NCI-H524 treated with DMSO at 0.1 percent for 48 hours (cell line): Measurements from ENCODE around the gene AIDA.
"Not testable (repeated sequence)": the region's sequence is repeated elsewhere in the genome, so short reads cannot be mapped to it uniquely, and the experiment has no call there.

Source experiments
- DNase-seq: peaks from one replicate; lab custom pipeline; 2025; lab: John Stamatoyannopoulos, UW

AIDA gene, protein sequence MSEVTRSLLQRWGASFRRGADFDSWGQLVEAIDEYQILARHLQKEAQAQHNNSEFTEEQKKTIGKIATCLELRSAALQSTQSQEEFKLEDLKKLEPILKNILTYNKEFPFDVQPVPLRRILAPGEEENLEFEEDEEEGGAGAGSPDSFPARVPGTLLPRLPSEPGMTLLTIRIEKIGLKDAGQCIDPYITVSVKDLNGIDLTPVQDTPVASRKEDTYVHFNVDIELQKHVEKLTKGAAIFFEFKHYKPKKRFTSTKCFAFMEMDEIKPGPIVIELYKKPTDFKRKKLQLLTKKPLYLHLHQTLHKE

DNA sequence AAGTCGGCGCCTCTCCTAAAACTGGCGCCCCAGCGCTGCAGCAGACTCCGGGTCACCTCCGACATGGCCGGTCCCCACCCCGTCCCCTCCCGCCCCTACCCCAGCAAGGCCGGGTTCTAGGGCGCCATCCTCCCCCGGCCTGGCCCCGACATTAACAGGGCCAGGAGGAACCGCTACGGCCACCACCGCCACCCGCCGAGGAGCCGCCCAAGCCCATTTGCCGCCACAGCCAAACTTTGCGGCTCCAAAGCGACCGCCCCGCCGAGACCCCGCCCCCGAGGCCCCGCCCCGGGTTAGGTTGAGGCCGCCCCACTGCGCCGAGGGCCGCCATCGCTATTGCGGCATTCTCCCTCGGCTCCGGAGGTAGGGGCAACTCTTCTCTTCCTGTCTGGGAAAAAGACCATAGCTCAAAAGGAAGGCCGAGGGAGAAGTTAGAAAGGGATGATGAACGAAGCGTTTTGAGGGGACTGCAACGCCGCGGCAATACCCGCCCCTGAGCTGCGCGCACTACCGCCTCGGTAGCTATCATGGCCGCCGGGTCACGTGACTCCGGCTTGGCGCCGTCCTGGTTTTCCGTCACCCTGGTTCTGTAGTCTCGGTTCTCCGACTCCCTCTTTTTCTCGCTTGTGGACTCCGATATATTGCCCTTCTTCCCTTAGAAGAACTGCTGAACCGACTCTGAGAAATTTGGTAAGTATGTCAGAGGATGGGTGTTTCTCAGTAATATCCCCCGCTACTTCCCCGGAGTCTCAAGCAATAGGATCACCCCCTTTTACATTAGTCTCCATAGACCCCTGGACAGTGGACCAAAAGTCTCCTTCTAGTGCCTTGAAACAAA, at the start of gene AIDA, which contains the start of gene BROX:
Gene AIDA (minus strand): TSS at position 239 of the 838 bp plus-strand sequence. CDS start 174 bp downstream, at position 65.
Gene BROX (plus strand): TSS at position 312 of the 838 bp plus-strand sequence. CDS start 3,136 bp downstream, outside the sequence.
- peak; percentile 17 for DNase-seq

DNA sequence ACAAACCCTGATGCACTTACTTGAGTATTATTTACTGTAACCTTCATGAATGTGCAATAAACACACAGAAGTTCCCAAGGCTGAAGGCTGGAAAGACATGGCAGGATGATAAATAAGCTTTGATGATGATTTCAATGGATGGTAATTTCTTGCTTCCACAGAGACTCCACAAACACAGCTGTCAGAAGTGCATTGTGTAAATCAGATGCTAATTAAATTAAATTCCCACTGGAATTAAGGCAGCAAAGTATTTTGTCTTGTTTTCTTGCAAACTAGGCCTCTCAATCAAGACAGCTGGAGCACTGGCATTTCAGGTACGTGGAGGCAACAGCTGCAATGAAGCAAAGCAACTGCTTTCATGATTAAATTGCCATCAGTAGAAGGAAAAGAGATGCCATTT, 48.8 kb upstream of the AIDA start:
- DNase-seq = no peak

DNA sequence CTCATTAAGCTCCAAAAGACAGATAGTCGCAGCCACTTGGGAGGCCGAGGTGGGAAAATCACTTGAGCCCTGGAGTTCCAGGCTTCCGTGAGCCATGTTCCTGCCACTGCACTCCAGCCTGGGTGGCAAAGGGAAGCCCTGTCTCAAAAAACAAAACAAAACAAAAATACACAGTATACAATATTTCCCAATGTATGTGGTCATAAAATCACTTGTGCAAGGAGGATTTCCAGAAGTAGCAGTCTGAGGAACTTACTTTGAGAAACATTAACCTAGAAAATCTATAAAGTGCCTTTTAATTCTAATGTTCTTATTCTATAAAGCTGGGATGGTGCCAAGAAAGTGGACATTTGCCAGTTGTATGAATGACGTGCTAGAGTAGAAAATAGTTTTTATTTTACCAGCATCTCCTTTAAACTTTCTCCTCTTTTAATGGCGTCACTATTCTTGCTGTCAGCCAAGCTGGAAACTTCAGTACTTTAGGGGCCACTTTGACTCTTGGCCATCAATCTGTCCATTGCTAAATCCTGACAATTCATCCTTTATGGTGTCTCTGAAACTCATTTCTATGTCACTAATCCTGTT, 47.3 kb upstream of the AIDA start:
- no peak for DNase-seq

DNA sequence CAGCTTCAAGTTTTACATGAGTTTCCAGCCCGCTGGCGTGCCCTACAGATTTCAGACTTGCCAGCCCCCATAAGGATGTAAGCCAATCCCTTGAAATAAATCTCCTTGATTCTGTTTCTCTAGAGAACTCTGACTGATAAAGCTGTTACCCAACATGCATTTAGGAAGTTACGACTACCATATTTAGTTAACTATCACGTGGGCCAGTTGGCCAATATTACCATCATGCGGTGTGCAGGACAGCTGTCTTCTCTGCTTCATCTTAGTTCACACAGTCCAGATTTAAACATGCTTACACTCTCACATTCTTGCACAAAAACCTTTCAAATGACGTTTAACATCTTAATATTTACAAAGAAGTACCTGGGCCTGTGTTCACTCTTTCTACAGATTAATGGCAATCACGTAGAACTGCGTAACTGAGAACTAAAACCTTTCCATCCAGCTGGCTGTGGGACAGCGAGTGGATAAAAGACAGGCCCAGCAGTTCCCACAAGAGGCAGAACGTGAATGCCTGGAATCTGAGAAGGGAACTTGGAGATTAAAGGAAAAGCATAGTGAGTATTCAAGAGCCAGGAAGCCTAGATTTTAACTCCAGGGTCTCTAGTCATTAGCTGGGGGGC, 45.5 kb upstream of the AIDA start:
- DNase-seq = no peak

DNA sequence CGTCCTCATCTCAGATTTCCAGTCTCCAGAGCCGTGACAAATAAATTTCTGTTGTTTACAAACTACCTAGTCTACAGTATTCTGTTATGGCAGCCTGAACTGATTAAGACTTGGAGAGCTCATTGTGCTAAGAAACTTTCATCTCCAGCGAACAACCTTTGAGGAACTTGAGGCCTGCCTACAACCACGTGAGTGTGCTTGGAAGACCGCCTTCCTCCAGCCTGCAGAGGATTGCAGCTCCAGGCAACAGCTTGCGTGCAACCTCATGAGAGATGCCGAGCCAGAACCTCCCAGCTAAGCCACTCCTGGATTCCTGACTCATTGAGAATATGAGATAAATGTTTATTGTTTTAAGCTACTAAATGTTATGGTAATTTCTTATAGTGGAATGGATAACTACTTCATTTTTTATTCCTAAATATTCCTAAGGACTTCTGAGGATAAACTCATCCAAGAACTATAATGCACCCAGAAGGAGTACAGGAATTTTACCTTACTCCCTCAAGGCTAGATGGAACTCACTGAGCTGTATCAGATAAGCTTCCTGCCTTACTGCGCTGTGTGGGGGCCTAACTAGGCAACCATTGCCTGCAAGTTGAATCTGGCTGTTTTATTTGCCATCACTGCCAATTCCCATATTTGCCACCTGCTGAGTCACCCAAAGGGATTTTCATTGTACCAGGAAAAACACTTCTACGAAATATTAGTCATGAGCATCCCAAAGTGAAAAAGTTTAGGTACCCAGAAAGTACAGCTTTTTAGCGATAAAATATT, 42.3 kb upstream of the AIDA start:
- no peak for DNase-seq

DNA sequence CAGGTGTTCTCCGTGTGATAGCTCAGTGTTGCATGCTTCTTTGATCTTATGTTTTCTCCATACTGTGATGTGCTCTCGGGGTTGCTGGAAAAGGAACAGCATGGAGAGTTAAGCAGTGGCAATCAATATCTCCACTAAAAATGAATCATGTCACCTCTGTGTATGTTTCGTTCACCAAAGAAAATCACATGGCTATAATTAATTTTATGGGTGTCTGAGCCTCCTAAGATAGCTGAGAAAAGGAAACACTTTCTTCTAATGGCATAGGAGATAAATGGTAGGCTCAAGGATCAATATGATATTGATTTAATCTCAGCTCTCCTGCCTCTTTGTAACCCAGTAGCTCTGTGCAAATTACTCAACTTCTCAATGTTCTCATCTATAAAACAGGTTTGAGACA, 39.0 kb upstream of the AIDA start:
- DNase-seq = no peak

DNA sequence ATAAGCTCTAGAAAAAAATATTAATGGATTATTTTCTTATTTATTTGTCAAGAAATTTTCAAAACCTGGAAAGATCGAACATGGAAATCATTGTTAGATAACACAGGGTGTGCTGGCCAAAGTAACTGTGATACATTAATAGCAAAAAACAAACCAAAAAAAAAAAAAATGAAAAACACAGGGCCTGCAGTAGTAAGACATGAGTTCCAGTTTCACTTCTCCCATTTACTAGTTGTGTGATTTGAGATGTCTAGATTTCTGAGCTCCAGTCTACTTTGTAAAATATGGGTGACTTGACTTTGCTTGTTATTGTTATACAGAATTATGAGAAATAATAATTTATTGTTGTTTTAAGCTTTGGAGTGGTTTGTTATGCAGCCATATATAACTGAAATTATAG, 38.4 kb upstream of the AIDA start:
- no peak for DNase-seq

DNA sequence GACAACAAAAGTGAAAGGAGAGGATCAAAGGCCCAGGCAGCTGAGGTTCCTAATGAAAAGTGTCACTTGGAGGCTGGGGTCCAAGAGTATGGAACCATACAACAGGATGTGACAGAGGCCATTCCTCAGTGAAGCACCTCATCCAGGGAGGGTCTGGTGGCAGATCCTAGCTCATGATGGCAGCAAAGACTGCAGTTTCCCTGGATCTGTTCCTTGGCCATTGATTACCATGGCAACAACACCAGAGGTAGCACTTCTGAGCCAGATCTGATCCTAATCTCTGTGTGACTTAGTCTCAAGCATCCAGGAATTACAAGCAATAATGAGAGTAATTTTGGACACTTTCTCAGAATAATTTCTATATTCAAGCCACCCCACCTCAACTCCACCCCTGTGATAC, 37.6 kb upstream of the AIDA start:
- no peak for DNase-seq

DNA sequence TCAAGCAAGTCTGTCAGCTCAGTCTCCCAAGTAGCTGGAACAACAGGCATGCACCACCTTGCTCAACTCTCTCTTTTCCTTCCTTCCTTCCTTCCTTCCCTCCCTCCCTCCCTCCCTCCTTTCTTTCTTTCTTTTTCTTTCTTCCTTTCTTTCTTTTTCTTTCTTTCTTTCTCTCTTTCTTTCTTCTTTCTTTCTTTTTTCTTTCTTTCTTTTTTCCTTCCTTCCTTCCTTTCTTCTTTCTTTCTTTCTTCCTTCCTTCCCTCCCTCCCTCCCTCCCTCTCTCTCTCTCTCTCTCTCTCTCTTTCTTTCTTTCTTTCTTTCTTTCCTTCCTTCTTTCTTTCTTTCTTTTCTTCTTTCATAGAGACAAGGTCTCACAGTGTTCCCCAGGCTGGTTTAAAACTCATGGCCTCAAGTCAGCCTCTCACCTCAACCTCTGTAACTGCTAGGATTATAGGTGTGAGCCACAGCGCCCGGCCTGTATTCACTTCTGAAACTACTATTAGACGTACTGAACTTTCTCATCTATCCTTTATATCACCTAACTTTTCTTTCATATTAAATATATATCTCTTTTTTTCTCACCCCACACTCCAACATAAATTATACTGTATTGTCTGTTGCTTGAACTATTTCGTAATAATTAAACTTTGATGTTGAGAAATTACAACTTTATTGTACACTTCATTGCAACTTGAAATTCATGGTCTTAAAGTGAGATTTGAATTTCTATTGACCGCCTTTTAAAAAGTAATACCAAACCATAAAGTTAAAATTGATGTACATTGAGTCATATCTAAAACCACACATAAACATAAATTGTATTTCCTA, 29.6 kb upstream of the AIDA start:
- DNase-seq = not testable (repeated sequence)

DNA sequence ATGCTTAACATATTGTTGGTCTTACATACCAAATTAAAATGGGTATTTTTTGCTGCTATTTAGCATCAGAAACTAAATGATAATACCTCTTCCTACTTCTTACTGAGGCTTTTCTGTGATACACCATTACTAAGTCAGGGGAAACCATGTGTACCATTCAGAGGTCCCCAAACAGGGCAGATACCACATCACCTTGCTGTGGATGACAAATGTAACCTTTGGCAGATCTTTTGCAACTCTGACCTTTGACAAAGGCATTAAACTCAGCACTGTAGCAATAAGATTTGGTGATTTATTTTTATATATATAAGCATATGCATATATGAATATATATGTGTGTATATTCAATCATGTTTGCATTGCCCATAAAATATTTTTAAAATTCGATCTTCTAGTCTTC, 27.6 kb upstream of the AIDA start:
- DNase-seq = no peak

DNA sequence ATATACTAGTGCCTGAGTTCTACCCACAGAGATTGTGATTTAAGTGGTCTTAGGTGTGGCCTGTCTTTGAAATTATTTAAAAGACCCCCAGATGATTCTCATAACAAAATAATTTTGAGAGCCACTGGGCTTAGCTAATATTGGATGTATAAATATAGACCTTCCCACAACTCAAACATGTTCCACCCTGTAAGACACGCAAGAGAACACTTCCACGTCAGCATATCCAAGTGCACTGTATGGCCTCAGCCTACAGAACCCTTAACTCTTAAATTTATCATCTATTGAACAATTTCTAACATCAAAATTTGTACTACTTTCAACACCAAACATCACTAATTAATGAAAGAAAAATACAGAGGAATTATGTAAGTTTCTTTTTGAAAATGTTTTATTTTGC, 27.2 kb upstream of the AIDA start:
- DNase-seq = no peak

DNA sequence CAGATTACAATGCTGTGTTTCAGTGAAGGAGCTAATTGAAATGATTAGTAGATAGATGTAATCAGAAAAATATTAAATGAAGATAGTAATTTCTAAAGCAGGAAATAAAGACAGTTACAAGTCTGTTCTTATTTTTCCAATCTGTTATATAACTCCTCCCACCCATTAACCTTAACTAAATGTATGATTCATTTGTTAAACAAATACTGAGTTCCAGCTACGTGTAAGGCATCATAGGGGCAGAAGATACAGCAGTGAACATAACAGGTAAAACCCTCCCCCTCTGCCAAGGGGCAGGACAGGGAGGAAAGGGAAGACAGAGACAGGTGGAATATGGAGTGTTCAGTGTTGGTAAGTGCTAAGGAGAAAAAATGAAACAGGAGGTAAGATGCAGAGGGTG, 24.7 kb upstream of the AIDA start, which contains the start of gene FAM177B:
Gene FAM177B (plus strand): TSS at position 231 of the 400 bp plus-strand sequence. CDS start 9,344 bp downstream, outside the sequence.
- DNase-seq = no peak

DNA sequence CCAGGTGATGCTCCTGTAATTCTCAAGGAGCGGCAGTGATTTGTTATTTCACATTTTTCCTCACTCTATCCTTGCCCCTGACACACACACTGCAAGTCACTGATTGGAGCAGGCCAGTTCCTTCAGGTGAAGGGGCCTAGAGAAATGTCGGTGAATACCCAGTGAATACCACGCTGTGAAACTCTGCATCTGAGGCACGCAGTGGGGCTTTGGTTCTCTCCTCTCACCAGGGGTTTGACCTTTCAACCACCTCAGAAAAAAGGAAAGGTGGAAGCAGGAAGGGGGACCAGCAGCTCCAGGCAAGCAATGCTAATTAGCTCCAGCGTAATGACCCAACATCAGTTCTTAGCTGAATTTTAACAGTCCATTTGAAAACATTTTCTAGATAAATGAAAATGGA, 24.2 kb upstream of the AIDA start:
- no peak for DNase-seq

DNA sequence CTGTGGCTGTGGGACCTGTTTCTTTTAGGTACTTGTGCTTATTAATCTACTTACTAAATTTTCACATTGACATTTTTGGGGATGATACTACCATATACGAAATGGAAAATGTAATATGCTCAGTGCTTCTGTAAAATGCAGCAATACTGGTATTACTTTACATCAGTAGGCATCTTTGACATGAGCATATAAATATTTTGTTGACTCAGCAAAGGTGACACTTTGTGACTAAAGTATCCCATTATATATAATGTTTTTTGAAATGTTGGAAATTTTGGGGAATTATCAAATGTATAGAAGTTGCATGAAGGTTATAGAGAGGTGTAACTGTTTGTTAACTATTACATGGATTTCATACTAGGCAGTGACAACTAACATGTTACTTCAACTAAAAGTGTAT, 22.4 kb upstream of the AIDA start:
- DNase-seq = no peak

DNA sequence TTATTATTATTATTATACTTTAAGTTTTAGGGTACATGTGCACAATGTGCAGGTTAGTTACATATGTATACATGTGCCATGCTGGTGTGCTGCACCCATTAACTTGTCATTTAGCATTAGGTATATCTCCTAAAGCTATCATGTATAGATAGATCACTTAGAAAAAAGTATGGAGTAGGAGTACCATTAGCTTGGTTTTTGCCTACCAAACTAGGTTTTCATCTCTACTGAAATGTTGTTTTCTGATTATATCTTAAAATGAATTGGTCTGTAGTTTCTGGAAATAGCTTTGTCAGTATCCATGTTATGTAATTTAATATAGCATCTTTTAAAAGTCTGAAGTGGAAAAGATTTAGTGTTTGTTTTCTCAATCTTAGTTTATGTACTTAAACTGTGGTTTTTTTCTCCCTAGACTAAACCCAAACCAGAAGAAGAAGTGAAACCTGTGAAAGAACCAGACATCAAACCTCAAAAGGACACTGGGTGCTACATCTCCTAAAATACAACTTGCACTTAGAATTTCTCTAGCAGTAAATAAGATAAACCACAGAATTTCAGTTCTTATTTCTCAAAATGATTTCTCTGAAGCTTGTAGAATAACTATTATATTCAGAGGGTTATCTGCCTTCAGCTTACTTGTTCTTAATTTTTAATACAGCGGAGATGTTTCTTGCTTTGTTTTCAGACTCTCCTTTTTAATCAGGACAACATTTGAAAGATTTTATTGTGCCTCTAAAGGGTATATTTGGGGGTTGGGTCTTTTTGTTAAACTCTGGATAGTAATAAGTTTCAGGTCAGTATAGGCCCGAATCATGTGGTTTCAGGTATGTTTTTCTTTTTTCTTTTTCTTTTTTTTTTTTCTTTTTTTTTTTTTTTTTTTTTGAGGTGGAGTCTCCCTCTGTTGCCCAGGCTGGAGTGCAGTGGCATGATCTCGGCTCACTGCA, 20.2 kb upstream of the AIDA start:
- DNase-seq = no peak

DNA sequence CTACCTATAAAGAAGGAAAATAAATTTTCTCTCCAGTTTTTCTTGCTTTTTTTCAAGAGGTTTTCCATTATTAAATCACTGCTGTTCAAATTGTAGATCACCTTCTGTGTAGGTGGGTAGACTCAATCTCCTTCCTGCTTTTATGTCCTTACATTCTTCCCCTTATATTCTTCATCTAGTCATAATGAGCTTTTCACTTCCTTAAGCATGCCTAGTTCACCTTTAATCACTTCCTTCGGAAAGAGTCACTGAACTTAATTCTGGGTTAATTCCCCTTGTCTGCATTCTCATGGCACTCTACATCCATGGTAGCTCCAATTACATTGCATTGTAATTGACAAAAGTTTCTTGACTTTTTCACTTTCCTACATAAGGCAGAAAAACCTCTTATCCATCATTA, 18.6 kb upstream of the AIDA start:
- no peak for DNase-seq

DNA sequence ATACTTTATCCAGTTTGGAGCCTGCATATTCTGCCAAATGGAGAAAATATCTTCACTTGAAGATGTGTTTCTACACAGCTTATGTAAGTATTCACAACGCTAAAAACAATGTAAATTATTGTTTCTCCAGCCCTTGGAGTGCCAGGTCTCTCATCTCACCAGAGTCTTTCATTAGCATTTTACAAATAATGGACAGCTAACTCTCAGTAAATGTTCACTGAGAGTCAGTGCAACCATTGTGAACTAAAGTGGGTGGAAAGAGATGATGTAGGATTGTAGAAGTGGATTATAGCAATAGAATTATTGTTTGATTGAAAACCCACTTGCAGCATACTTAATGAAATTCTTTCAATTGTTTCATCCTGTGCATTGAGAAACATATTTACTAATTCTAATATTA, 16.5 kb upstream of the AIDA start:
- DNase-seq = no peak

DNA sequence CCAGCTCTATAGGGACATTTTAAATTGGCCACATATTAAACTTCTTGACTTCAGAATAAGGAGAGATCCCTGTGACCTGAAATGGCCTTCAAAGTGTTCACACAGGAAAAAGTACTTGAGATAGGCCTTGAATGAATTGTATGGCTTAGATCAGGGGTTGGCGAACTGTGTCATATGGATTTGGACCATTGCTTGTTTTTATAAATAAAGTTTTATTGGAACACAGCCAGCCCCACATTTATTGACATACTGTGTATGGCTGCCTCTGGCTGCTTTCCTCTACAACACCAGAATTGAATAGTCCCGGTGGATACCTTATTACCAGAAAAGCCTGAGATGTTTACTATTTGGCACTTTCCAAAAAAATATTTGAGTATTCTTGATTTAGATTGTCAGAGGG, 4.1 kb upstream of the AIDA start:
- no peak for DNase-seq
